GM12878 (cell line): ENCODE measurements around the gene OS9. TPM values are rescaled to one million over a fixed set of nuclear protein-coding genes. Genes with fewer than 3 reads are reported as not detected.

Experiments used
- ATF7 ChIP-seq: fragments of 450-650 bp; IDR thresholded peaks from 2 replicates; pipeline ENCODE4 v1.6.1; 2016; ENCODE audit warnings: low read depth, mild to moderate bottlenecking
- BCL11A ChIP-seq: IDR thresholded peaks from 2 replicates; pipeline ENCODE4 v1.6.1; 2011; ENCODE audit warnings: low read depth, low read length
- BRCA1 ChIP-seq: IDR thresholded peaks from 2 replicates; pipeline ENCODE4 v1.6.1; 2011; ENCODE audit warnings: low read depth, low read length, improper control_type of control experiment
- CTCF ChIP-seq, 3 experiments: IDR thresholded peaks in 2 of 3; conservative IDR thresholded peaks in 1 of 3; 2 replicates each; pipeline ENCODE4 v1.5.1; 2011; ENCODE audit warnings: low read depth in 3 of 3, low read length in 3 of 3, mild to moderate bottlenecking in 3 of 3, control low read depth in 2 of 3, moderate library complexity in 2 of 3, inconsistent platforms in 1 of 3, mixed read lengths in 1 of 3; ENCODE audit not compliant: control insufficient read depth in 2 of 3, insufficient read depth in 1 of 3; ENCODE audit errors: extremely low read depth in 1 of 3
- ELK1 ChIP-seq: IDR thresholded peaks from 2 replicates; pipeline ENCODE4 v1.6.1; 2012; ENCODE audit warnings: low read depth, low read length, improper control_type of control experiment
- EZH2 ChIP-seq: IDR thresholded peaks from 2 replicates; pipeline ENCODE4 v1.6.1; 2012; ENCODE audit warnings: low read depth, mild to moderate bottlenecking, control low read depth, inconsistent platforms, low read length, borderline replicate concordance; ENCODE audit not compliant: control insufficient read depth
- FOS ChIP-seq: IDR thresholded peaks from 3 replicates; pipeline ENCODE4 v1.6.1; 2011; ENCODE audit warnings: borderline replicate concordance; ENCODE audit not compliant: insufficient read length; ENCODE audit errors: extremely low read depth
- GABPA ChIP-seq: IDR thresholded peaks from 2 replicates; pipeline ENCODE4 v1.6.1; 2014; ENCODE audit warnings: antibody characterized with exemption, low read depth, mild to moderate bottlenecking, inconsistent platforms
- IRF4 ChIP-seq: IDR thresholded peaks from 2 replicates; pipeline ENCODE4 v1.6.1; 2011; ENCODE audit warnings: low read depth, low read length
- JUND ChIP-seq: IDR thresholded peaks from 2 replicates; pipeline ENCODE4 v1.6.1; 2012; ENCODE audit warnings: low read depth, mild to moderate bottlenecking, low read length, improper control_type of control experiment, moderate library complexity
- KLF5 ChIP-seq: fragments of 450-650 bp; IDR thresholded peaks from 2 replicates; pipeline ENCODE4 v1.6.1; 2014; ENCODE audit warnings: mild to moderate bottlenecking; ENCODE audit not compliant: partially characterized antibody
- MXI1 ChIP-seq: fragments of 150-350 bp; IDR thresholded peaks from 2 replicates; pipeline ENCODE4 v1.6.1; 2011; ENCODE audit warnings: low read depth, mild to moderate bottlenecking, inconsistent platforms, low read length, improper control_type of control experiment
- MYB ChIP-seq: fragments of 150-350 bp; IDR thresholded peaks from 2 replicates; pipeline ENCODE4 v1.6.1; 2014; ENCODE audit warnings: mild to moderate bottlenecking, low read depth, low read length, borderline replicate concordance
- NBN ChIP-seq: fragments of 450-650 bp; IDR thresholded peaks from 2 replicates; pipeline ENCODE4 v1.6.1; 2016
- NRF1 ChIP-seq: conservative IDR thresholded peaks from 2 replicates; pipeline ENCODE4 v1.6.1; 2011; ENCODE audit warnings: mild to moderate bottlenecking, low read depth, low read length, improper control_type of control experiment
- PAX5 ChIP-seq: IDR thresholded peaks from 2 replicates; pipeline ENCODE4 v1.6.1; 2011; ENCODE audit warnings: low read depth, low read length, borderline replicate concordance
- POLR2AphosphoS2 ChIP-seq: IDR thresholded peaks from 2 replicates; pipeline ENCODE4 v1.6.1; 2011; ENCODE audit warnings: low read depth, mild to moderate bottlenecking, low read length, improper control_type of control experiment, moderate library complexity
- SMAD5 ChIP-seq: IDR thresholded peaks from 2 replicates; pipeline ENCODE4 v1.6.1; 2016; ENCODE audit warnings: antibody characterized with exemption, low read depth
- SP1 ChIP-seq: IDR thresholded peaks from one replicate; pipeline ENCODE4 v1.6.1; 2011; ENCODE audit warnings: low read depth, low read length
- USF2 ChIP-seq: IDR thresholded peaks from 2 replicates; pipeline ENCODE4 v1.6.1; 2011; ENCODE audit warnings: low read depth, low read length, improper control_type of control experiment, borderline replicate concordance
- YY1 ChIP-seq: IDR thresholded peaks from 2 replicates; pipeline ENCODE4 v1.6.1; 2011; ENCODE audit warnings: low read depth, mild to moderate bottlenecking, low read length
- ZBTB40 ChIP-seq: fragments of 450-650 bp; IDR thresholded peaks from 2 replicates; pipeline ENCODE4 v1.6.1; 2016; ENCODE audit warnings: mild to moderate bottlenecking, moderate library complexity, borderline replicate concordance
- ZNF217 ChIP-seq: fragments of 450-650 bp; IDR thresholded peaks from 2 replicates; pipeline ENCODE4 v1.6.1; 2017; ENCODE audit warnings: antibody characterized with exemption, mild to moderate bottlenecking
- polyA plus RNA-seq, 11 experiments: library from polyadenylated mRNA; depleted of rRNA in 4 of 11; unstranded in 6 of 11; stranded (reverse) in 5 of 11; fragments of >200 nt; fragmentation: Nextera tagmentation in 4 of 11; fragmentation: Illumina TruSeq in 1 of 11; extraction: Ambion mirVana in 4 of 11; extraction: Trizol in 1 of 11; gene quantifications; 1 replicate in 1 of 11; 2 replicates in 10 of 11; pipeline versions ENCODE4 v1.2.1 to v1.2.3, GENCODE V29; 2011 to 2016; ENCODE audit warnings: inconsistent platforms in 2 of 11, missing spikeins in 2 of 11, low read depth in 1 of 11
- total RNA-seq, 4 experiments: library from RNA; depleted of rRNA in 3 of 4; stranded (reverse); fragments of >200 nt in 3 of 4; fragmentation: Illumina TruSeq in 1 of 4; extraction: Trizol in 1 of 4; gene quantifications; 2 replicates each; pipeline versions ENCODE4 v1.2.1 to v1.2.3, GENCODE V29; 2013 to 2021

The OS9 gene
- total and polyA plus RNA-seq, 10 of the 15 experiments (the other 5 are each of a cell fraction or from before 2014, with no cell fraction given), result 5.2 to 106 (median 79.1) TPM

GRCh38 chr12:57740656-57741412, 46.9 kb downstream of the OS9 start (continued):
- TF ChIP-seq ZNF217, result no peak
- no peak for TF ChIP-seq JUND
- no peak for TF ChIP-seq SP1
- no peak for TF ChIP-seq SMAD5
- peak; percentile 80 for TF ChIP-seq MXI1
- TF ChIP-seq BCL11A, result no peak
- peak; percentile 61 for TF ChIP-seq ATF7
- TF ChIP-seq ELK1, result no peak
- TF ChIP-seq EZH2, result no peak
- TF ChIP-seq IRF4, result no peak
- TF ChIP-seq POLR2AphosphoS2, result no peak
- TF ChIP-seq NRF1, result no peak
- no peak for TF ChIP-seq KLF5
- no peak for TF ChIP-seq USF2
- TF ChIP-seq NBN, result peak; percentile 28; the same call in 1 of the 2 replicates
- no peak for TF ChIP-seq CTCF (IDR thresholded peaks at IDR 0.05 in 2 of 3, conservative IDR thresholded peaks at IDR 0.05 in 1 of 3; ENCODE audit: control insufficient read depth in 2 of 3, extremely low read depth in 1 of 3, insufficient read depth in 1 of 3, low read depth in 3 of 3, low read length in 3 of 3)
- no peak for TF ChIP-seq BRCA1
- TF ChIP-seq MYB, result no peak
- TF ChIP-seq FOS, result no peak
- TF ChIP-seq ZBTB40, result 0 out of 2 replicates have a peak, but pooled peaks have one; percentile 46
- TF ChIP-seq YY1, result no peak
- no peak for TF ChIP-seq PAX5
- TF ChIP-seq GABPA, result peak; percentile 68; the same call in 1 of the 2 replicates
